GM12878 (cell line): ENCODE measurements around the gene STKLD1. TPM values are rescaled to one million over a fixed set of nuclear protein-coding genes. Genes with fewer than 3 reads are reported as not detected.

ENCODE experiments used
- ATAC-seq: fragments of 200-7000 bp; cut with Tn5 transposase; 3 replicates; pipeline ENCODE4 v1.9.1; 2020; ENCODE audit warnings: mild to moderate bottlenecking, moderate library complexity
- BruUV-seq: library from RNA; stranded (reverse); fragments of 400-500 nt; replicated peaks from 2 replicates; lab custom pipeline; 2021; lab: Mats Ljungman, UMichigan
- CTCF ChIA-PET: fragments of 300-600 bp; sonication (Branson Sonifier 250); formaldehyde crosslinking; extraction: SDS; loops from one replicate; lab custom pipeline; 2021; ENCODE audit warnings: inconsistent platforms; lab: Yijun Ruan, JAX
- POLR2A ChIA-PET: fragments of 350-600 bp; formaldehyde crosslinking; extraction: SDS; loops from one replicate; lab custom pipeline; 2021; ENCODE audit warnings: inconsistent platforms; lab: Charles Lee
- RAD21 ChIA-PET: fragments of 300-600 bp; sonication (Branson Sonifier 250); formaldehyde crosslinking; loops from one replicate; lab custom pipeline; 2023; ENCODE audit warnings: antibody characterized with exemption; ENCODE audit not compliant: unreplicated experiment; lab: Charles Lee
- SMC1A ChIA-PET: fragments of 300-600 bp; sonication (Branson Sonifier 250); formaldehyde crosslinking; loops from one replicate; lab custom pipeline; 2023; ENCODE audit not compliant: unreplicated experiment, uncharacterized antibody; lab: Charles Lee
- DNase-seq: peaks from one replicate; pipeline ENCODE4 v3.0.0-alpha.2; 2011; ENCODE audit warnings: low read depth, low spot score
- FAIRE-seq: peaks from 3 replicates; lab custom pipeline; 2011; peaks lifted over from hg19 to GRCh38; lab: Jason Lieb, UNC
- H2AFZ ChIP-seq: 2 replicates; pipeline ENCODE4 v1.6.0; 2011; ENCODE audit warnings: low read depth, low read length, control low read depth; ENCODE audit not compliant: control insufficient read depth
- H3K27ac ChIP-seq: 2 replicates; pipeline ENCODE4 v1.5.1; 2011; ENCODE audit warnings: control low read depth; ENCODE audit not compliant: control insufficient read depth, insufficient read depth
- H3K27me3 ChIP-seq, 2 experiments: replicated peaks in 1 of 2; 2 replicates each; pipeline versions ENCODE4 v1.6.0 to v1.6.1; 2011; ENCODE audit warnings: low read length in 1 of 2; ENCODE audit not compliant: control insufficient read depth in 2 of 2, insufficient read depth in 2 of 2
- H3K36me3 ChIP-seq, 2 experiments: 2 replicates each; pipeline ENCODE4 v1.5.1; 2011; ENCODE audit warnings: low read length in 1 of 2; ENCODE audit not compliant: control insufficient read depth in 2 of 2, insufficient read depth in 2 of 2
- H3K4me1 ChIP-seq: 2 replicates; pipeline ENCODE4 v1.6.1; 2011; ENCODE audit warnings: mild to moderate bottlenecking, low read length, moderate library complexity, mixed read lengths; ENCODE audit not compliant: control insufficient read depth, insufficient read depth
- H3K4me2 ChIP-seq: 2 replicates; pipeline ENCODE4 v1.6.0; 2011; ENCODE audit warnings: control low read depth; ENCODE audit not compliant: control insufficient read depth, insufficient read depth
- H3K4me3 ChIP-seq: fragments of 200-600 bp; sonication (generic); 2 replicates; pipeline ENCODE4 v1.5.1; 2016
- H3K79me2 ChIP-seq: 2 replicates; pipeline ENCODE4 v1.6.0; 2011; ENCODE audit warnings: low read length; ENCODE audit not compliant: control insufficient read depth, insufficient read depth
- H3K9ac ChIP-seq: 2 replicates; pipeline ENCODE4 v1.8.0; 2011; ENCODE audit warnings: low read length, control low read depth, mixed read lengths; ENCODE audit not compliant: control insufficient read depth, insufficient read depth
- H3K9me3 ChIP-seq: replicated peaks from 3 replicates; pipeline ENCODE4 v1.5.1; 2011; ENCODE audit warnings: mild to moderate bottlenecking, low read length; ENCODE audit not compliant: control insufficient read depth, insufficient read depth
- H4K20me1 ChIP-seq: 2 replicates; pipeline ENCODE4 v1.6.0; 2011; ENCODE audit not compliant: control insufficient read depth, insufficient read depth
- CHD4 ChIP-seq: fragments of 200-600 bp; sonication (generic); IDR thresholded peaks from 2 replicates; pipeline ENCODE4 v1.6.1; 2016; ENCODE audit warnings: mild to moderate bottlenecking
- CTCF ChIP-seq, 3 experiments: IDR thresholded peaks in 2 of 3; conservative IDR thresholded peaks in 1 of 3; 2 replicates each; pipeline ENCODE4 v1.5.1; 2011; ENCODE audit warnings: low read depth in 3 of 3, low read length in 3 of 3, mild to moderate bottlenecking in 3 of 3, control low read depth in 2 of 3, moderate library complexity in 2 of 3, inconsistent platforms in 1 of 3, mixed read lengths in 1 of 3; ENCODE audit not compliant: control insufficient read depth in 2 of 3, insufficient read depth in 1 of 3; ENCODE audit errors: extremely low read depth in 1 of 3
- NFXL1 ChIP-seq: fragments of 450-650 bp; IDR thresholded peaks from 2 replicates; pipeline ENCODE4 v1.6.1; 2017; ENCODE audit warnings: antibody characterized with exemption, mild to moderate bottlenecking, borderline replicate concordance
- POLR2A ChIP-seq: IDR thresholded peaks from 2 replicates; pipeline ENCODE4 v1.6.1; 2011; ENCODE audit warnings: low read depth, mild to moderate bottlenecking, low read length
- SMC3 ChIP-seq: IDR thresholded peaks from 2 replicates; pipeline ENCODE4 v1.6.1; 2011; ENCODE audit warnings: low read length, improper control_type of control experiment, borderline replicate concordance
- WGBS: methylation state at CpG from one replicate; pipeline ENCODE4 v1.1.6; 2016; ENCODE audit warnings: low lambda C conversion rate; ENCODE audit not compliant: insufficient replicate concordance, insufficient coverage; ENCODE audit errors: missing lambda C conversion rate; 5-methylcytosine and 5-hydroxymethylcytosine counted together
- in situ Hi-C: fragments of 300-500 bp; cut with MboI; formaldehyde crosslinking; loops from 9 replicates; pipeline ENCODE4 v1.14.3; 2018; ENCODE audit warnings: mixed read lengths
- intact Hi-C: fragments of 100-400 bp; cut with micrococcal nuclease; formaldehyde crosslinking; loops from one replicate; pipeline ENCODE4 v1.14.2; 2022; ENCODE audit not compliant: unreplicated experiment
- polyA plus RNA-seq, 11 experiments: library from polyadenylated mRNA; depleted of rRNA in 4 of 11; unstranded in 6 of 11; stranded (reverse) in 5 of 11; fragments of >200 nt; fragmentation: Nextera tagmentation in 4 of 11; fragmentation: Illumina TruSeq in 1 of 11; extraction: Ambion mirVana in 4 of 11; extraction: Trizol in 1 of 11; gene quantifications; 1 replicate in 1 of 11; 2 replicates in 10 of 11; pipeline versions ENCODE4 v1.2.1 to v1.2.3, GENCODE V29; 2011 to 2016; ENCODE audit warnings: inconsistent platforms in 2 of 11, missing spikeins in 2 of 11, low read depth in 1 of 11
- total RNA-seq, 4 experiments: library from RNA; depleted of rRNA in 3 of 4; stranded (reverse); fragments of >200 nt in 3 of 4; fragmentation: Illumina TruSeq in 1 of 4; extraction: Trizol in 1 of 4; gene quantifications; 2 replicates each; pipeline versions ENCODE4 v1.2.1 to v1.2.3, GENCODE V29; 2013 to 2021

The STKLD1 gene
- total and polyA plus RNA-seq, 10 of the 15 experiments (the other 5 are each of a cell fraction or from before 2014, with no cell fraction given): 0.07 to 0.40 (median 0.29) TPM; not detected in 4

- DNase-seq (no peak), ATAC-seq (peak; percentile 48; the same call in 2 of the 3 replicates), FAIRE-seq (no peak)
- TF ChIP-seq NFXL1 (no peak), CTCF (IDR thresholded peaks at IDR 0.05 in 2 of 3, conservative IDR thresholded peaks at IDR 0.05 in 1 of 3; ENCODE audit: control insufficient read depth in 2 of 3, extremely low read depth in 1 of 3, insufficient read depth in 1 of 3, low read depth in 3 of 3, low read length in 3 of 3) (peak; percentile 11 to 40 (median 36); a peak in 3 of 6 replicates), SMC3 (peak; percentile 12; the same call in 1 of the 2 replicates), POLR2A (no peak), CHD4 (no peak)
- Histone ChIP-seq H3K4me2 (no peak overlapping the region), H3K27ac (no peak overlapping the region), H3K9ac (no peak overlapping the region), H3K27me3 (no peaks in the 10 kb centered on the region; a peak in 1 of 4 replicates), H2AFZ (no peak overlapping the region), H3K4me1 (no peaks in the 10 kb centered on the region), H3K36me3 (no peaks in the 10 kb centered on the region), H3K79me2 (no peaks in the 10 kb centered on the region), H4K20me1 (no peaks in the 10 kb centered on the region), H3K9me3 (no peaks in the 10 kb centered on the region; the same call in 2 of the 3 replicates), H3K4me3 (no peak overlapping the region)
- CTCF ChIA-PET: interaction anchor here (0.7 to 1.0 kb wide), 2 partner anchors 9 to 14 kb away, joined by 3 to 5 read pairs; no protein-coding TSS in a partner anchor
- WGBS: 39% methylated on average over 49 of the region's 49 CpGs
- RAD21 ChIA-PET: no interaction called here
- in situ Hi-C loops (no loop called here), intact Hi-C loops (no loop called here)
- SMC1A ChIA-PET: no interaction called here
- BruUV-seq: no TSS peak
- POLR2A ChIA-PET: no interaction called here
Observed at GRCh38 chr9:133429641-133430161, 53.5 kb downstream of the STKLD1 start.
